ENCODE results near the gene CYREN.

Gene CYREN

DNA sequence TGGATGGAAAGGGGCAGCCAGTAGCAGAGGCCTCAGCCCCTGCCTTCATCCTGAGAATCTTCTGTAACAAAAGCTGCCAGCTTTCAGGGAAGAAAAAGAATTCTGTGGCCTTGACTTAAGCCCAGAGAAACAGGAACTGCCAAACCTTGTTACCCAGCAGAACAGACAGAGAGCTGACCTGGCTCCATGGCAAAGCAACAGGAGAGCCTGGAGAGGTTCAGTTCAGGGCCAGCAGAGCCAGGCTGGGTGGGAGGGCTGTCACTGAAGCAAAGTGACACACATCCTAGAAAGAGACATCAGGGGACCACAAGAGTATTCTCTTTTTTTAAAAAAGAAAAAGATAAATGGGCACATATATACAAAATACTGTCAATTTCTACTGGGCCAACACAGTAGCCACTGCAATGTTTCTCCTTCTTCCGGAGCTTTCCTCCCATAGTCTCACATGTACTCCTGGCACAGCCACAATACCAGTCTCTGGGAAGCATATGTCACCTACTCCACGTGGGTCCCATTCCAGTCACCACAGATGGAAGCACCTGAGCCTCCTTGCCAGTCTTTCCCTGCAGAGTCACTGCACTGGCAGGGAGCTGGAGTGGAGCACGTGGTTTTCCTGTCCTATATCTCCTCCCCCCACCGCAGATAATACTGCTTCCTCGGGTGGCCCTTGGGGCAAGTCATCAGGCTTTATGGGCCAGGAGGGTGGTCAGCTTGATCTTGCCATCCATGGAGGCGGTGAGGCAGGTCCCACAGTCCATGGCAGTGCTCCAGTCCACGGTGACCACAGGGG is 15.2 kb upstream of the CYREN start:
- no peak for DNase-seq (ENCODE audit: low read depth)
- TF ChIP-seq, protein P1, sequence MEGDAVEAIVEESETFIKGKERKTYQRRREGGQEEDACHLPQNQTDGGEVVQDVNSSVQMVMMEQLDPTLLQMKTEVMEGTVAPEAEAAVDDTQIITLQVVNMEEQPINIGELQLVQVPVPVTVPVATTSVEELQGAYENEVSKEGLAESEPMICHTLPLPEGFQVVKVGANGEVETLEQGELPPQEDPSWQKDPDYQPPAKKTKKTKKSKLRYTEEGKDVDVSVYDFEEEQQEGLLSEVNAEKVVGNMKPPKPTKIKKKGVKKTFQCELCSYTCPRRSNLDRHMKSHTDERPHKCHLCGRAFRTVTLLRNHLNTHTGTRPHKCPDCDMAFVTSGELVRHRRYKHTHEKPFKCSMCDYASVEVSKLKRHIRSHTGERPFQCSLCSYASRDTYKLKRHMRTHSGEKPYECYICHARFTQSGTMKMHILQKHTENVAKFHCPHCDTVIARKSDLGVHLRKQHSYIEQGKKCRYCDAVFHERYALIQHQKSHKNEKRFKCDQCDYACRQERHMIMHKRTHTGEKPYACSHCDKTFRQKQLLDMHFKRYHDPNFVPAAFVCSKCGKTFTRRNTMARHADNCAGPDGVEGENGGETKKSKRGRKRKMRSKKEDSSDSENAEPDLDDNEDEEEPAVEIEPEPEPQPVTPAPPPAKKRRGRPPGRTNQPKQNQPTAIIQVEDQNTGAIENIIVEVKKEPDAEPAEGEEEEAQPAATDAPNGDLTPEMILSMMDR (IDR thresholded peaks at IDR 0.05; ENCODE audit: insufficient read depth, low read depth, low read length, missing control alignments): no peak
- peak overlapping the region; percentile 59 for H3K4me3 ChIP-seq (ENCODE audit: low read depth, low read length)

DNA sequence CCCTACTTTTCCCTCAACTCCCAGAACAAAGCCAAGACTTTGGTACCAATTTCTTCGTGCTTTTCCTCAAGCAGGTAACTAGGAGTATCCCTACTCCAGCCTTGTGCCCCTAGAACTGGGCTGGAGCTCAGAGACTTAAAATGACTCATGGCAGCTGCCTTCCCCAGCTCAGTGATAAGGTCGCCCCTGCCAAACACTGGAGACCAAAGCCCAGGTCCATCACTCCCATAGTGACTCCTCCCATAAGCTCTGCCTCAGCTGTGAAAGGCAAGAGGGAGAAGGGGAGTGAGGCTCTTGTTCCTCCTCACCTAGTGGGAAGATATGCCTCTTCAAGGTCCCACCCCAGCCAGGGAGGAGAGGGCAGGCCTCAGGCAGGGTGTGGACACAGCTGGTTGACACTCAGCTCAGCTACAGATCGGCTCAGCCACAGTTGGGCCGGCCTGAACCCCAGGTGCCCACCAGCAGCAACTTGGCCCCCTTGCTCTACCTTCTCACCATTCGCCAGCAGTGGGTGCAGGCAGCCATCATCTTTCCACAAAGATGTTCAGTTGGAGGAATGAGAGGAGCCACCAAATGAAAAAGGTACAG is 13.8 kb upstream of the CYREN start:
- TF ChIP-seq, protein P1 (IDR thresholded peaks at IDR 0.05; ENCODE audit: insufficient read depth, low read depth, low read length, missing control alignments): no peak
- no peak for DNase-seq (ENCODE audit: low read depth)
- no peak overlapping the region for H3K4me3 ChIP-seq (ENCODE audit: low read depth, low read length)

DNA sequence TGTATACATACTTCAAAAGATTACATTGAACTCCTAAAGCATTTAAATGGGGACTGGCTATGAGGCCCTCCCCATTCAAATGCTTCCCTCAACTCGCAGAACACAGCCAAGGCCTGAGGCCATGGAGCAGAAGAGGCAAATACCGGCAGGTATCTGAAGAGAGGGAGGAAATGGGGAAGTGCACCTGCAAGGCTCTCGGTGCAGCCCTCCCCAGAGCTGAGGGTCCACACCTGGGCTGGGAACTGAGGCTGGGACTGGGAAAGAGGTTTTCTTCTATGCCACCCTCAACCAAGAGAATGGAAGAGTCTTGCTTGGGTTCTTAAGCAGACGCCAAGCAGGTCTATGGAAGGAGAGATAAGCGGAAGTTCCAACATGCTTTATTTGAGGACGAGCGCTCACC is 13.0 kb upstream of the CYREN start:
- H3K4me3 ChIP-seq (ENCODE audit: low read depth, low read length): no peak overlapping the region
- TF ChIP-seq, protein P1 (IDR thresholded peaks at IDR 0.05; ENCODE audit: insufficient read depth, low read depth, low read length, missing control alignments): no peak
- DNase-seq (ENCODE audit: low read depth): no peak

DNA sequence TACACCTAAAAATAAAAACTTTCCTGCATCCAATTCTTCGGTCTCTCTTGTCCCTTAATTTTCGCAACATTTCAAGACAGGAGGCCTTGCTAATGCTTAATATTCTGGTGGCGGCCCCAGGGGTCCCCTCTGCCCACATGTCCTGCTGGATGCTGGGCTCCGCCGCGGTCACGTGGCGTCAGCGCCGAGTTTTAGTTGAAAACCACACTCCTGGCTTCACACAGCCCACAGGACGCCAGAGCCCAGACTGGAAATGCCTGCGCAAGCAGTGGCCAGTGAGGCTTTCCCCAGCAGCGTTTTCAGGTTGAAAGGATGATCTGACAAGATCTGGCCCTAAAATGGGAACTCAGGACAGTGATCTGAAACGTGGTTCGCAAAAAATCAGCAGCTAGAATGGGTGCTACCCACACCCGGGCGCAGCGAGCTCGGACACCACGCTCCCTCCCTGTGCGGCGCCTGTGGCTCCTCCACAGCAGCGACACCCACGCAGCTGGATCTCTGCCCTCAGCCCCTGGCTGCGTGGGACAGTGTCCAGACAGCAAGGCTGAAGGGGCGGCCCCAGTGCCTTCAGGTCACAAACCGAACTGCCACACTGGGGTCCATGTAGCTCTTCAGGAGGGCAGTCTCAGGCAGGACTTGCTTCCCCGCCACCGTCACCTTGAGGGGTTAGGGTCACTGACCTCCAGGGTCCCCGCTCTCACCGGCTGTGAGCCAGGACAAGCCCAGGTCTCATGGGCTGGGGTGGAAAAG is 11.6 kb upstream of the CYREN start:
- TF ChIP-seq, protein P1 (IDR thresholded peaks at IDR 0.05; ENCODE audit: insufficient read depth, low read depth, low read length, missing control alignments): no peak
- H3K4me3 ChIP-seq (ENCODE audit: low read depth, low read length): no peak overlapping the region
- DNase-seq (ENCODE audit: low read depth): no peak

DNA sequence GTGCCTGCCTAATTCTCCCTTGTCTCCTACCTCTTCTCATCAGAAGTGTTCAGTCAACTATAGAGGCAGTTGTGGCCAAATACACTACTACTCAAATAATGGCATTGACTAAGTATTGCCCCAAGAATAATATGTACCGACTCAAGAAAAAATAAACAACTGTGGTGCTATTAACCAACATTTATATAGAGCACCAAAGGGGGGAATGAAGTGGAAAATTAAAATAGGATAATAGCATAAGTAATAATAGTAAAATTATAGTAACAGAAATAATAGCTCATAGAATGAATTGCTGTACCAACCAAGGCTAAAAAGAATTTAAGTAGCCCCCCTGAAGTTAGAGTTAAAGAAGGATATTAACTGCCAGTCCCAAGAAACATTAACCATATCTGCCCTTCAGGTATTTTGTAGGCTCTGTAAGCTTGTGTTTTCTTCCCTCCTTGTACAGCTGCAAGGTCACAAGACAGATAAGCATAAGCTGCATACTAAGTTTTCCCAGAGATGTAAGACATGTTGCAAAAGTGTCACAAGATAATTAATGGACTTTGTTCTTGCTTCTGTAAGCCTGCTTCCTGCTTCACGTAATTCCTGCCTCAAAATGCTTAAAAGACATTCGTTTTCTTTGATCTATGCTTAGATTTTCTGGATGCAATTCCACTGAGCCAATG is 10.9 kb upstream of the CYREN start:
- no peak for DNase-seq (ENCODE audit: low read depth)
- H3K4me3 ChIP-seq (ENCODE audit: low read depth, low read length): no peak overlapping the region
- TF ChIP-seq, protein P1 (IDR thresholded peaks at IDR 0.05; ENCODE audit: insufficient read depth, low read depth, low read length, missing control alignments): no peak

DNA sequence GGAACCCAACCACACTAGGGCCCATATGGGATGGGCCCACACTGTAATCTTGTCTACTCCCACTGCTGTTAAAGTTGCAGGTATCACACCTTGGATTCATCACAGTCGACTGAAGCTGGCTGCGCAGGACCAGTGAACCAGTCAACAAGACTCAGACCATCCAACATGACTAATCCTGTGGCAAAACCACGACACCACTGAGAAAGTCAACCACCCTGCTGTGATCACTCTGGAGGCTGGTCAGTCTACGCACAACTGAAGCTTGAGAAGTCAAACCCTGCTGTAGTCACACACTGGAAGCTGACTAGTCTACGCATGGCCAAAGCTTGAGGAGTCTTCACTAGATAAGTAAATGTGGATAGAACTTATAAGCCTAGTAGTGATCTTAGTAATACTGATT is 9.6 kb upstream of the CYREN start:
- no peak for DNase-seq (ENCODE audit: low read depth)
- H3K4me3 ChIP-seq (ENCODE audit: low read depth, low read length): no peak overlapping the region
- TF ChIP-seq, protein P1 (IDR thresholded peaks at IDR 0.05; ENCODE audit: insufficient read depth, low read depth, low read length, missing control alignments): no peak
